22Rv1 (cell line): Measurements from ENCODE around the gene ZNF784.

Experiments
- CTCF ChIP-seq: fragments of 450-650 bp; IDR thresholded peaks from 2 replicates; pipeline ENCODE4 v1.5.1; 2017; ENCODE audit warnings: mild to moderate bottlenecking
- ZFX ChIP-seq: fragments of 450-650 bp; IDR thresholded peaks from 2 replicates; pipeline ENCODE4 v1.6.1; 2017; ENCODE audit warnings: antibody characterized with exemption, borderline replicate concordance

DNA sequence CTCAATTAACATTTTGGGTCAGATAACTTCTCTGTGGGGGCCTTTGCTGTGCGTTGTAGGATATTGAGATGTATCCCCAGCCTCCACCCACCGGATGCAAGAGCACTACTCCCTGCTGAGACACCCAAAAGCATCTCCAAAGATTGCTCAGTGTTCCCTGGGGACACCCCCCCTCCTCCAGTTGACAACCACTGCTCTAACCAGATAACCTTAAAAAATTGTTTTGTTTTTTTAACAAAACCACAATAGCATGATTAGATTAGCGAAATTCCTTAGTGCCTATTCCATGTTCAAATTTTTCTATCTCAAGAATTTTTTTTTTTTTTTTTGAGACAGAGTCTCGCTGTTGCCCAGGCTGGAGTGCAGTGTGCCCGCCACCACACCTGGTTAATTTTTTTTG lies 48.1 kb upstream of the ZNF784 start:
- TF ChIP-seq CTCF (no peak), ZFX (no peak)
